K562 (cell line): ENCODE results near the gene PNPLA1. TPM values are rescaled to one million over a fixed set of nuclear protein-coding genes. Genes with fewer than 3 reads are reported as not detected.

Source experiments
- ATF7 ChIP-seq: fragments of 450-650 bp; IDR thresholded peaks from 2 replicates; pipeline ENCODE4 v1.7.1; 2014; ENCODE audit warnings: mild to moderate bottlenecking, moderate library complexity
- ETS2 ChIP-seq: IDR thresholded peaks from 2 replicates; pipeline ENCODE4 v1.6.1; 2016; ENCODE audit warnings: borderline replicate concordance, missing genetic modification characterization, mild to moderate bottlenecking, moderate library complexity, missing compliant biosample characterization; ENCODE audit not compliant: poor library complexity, severe bottlenecking
- ETV5 ChIP-seq: sonication (generic); formaldehyde crosslinking; IDR thresholded peaks from 2 replicates; pipeline ENCODE4 v1.4.0; 2020; ENCODE audit warnings: low read depth, mild to moderate bottlenecking, missing genetic modification reagents
- LCOR ChIP-seq: sonication (generic); formaldehyde crosslinking; IDR thresholded peaks from 2 replicates; pipeline ENCODE4 v1.8.0; 2022; ENCODE audit warnings: mild to moderate bottlenecking, missing genetic modification reagents
- MEIS2 ChIP-seq: fragments of 450-650 bp; IDR thresholded peaks from 2 replicates; pipeline ENCODE4 v1.6.1; 2014; ENCODE audit warnings: mild to moderate bottlenecking; ENCODE audit not compliant: partially characterized antibody
- MTA3 ChIP-seq: fragments of 450-650 bp; formaldehyde crosslinking; IDR thresholded peaks from 2 replicates; pipeline ENCODE4 v1.6.1; 2017; ENCODE audit warnings: mild to moderate bottlenecking, borderline replicate concordance
- NFATC3 ChIP-seq: fragments of 450-650 bp; IDR thresholded peaks from 2 replicates; pipeline ENCODE4 v1.6.1; 2017; ENCODE audit warnings: mild to moderate bottlenecking
- NRF1 ChIP-seq, 2 experiments: fragments of 450-650 bp; IDR thresholded peaks in 1 of 2; conservative IDR thresholded peaks in 1 of 2; 2 replicates each; pipeline ENCODE4 v1.6.1; 2014; ENCODE audit warnings: mild to moderate bottlenecking in 2 of 2
- POLR2AphosphoS5 ChIP-seq: IDR thresholded peaks from 2 replicates; pipeline ENCODE4 v1.6.1; 2011; ENCODE audit warnings: mild to moderate bottlenecking, low read depth, low read length, moderate library complexity; ENCODE audit not compliant: control insufficient read depth, insufficient read depth
- SIN3A ChIP-seq, 2 experiments: fragments of 150-350 bp in 1 of 2; IDR thresholded peaks; 2 replicates each; pipeline ENCODE4 v1.6.1; 2011 to 2016; ENCODE audit warnings: borderline replicate concordance in 2 of 2, low read depth in 2 of 2, low read length in 2 of 2, mild to moderate bottlenecking in 2 of 2, moderate library complexity in 2 of 2; ENCODE audit not compliant: control insufficient read depth in 1 of 2
- SMARCE1 ChIP-seq: fragments of 450-650 bp; IDR thresholded peaks from 2 replicates; pipeline ENCODE4 v1.7.1; 2016; ENCODE audit warnings: mild to moderate bottlenecking
- SRSF9 ChIP-seq: fragments of 200-400 bp; formaldehyde crosslinking; IDR thresholded peaks from 2 replicates; pipeline ENCODE4 v1.6.1; 2017; ENCODE audit warnings: low read depth, low read length, borderline replicate concordance
- TEAD2 ChIP-seq: fragments of 450-650 bp; IDR thresholded peaks from 2 replicates; pipeline ENCODE4 v1.6.1; 2016; ENCODE audit warnings: missing genetic modification characterization, control low read depth, missing compliant biosample characterization
- ZNF140 ChIP-seq: fragments of 250-450 bp; sonication (Bioruptor Pico); IDR thresholded peaks from 2 replicates; pipeline ENCODE4 v1.8.0; 2021; ENCODE audit warnings: moderate library complexity, mild to moderate bottlenecking, inconsistent platforms
- ZNF197 ChIP-seq: fragments of 200-800 bp; sonication (Bioruptor generic); IDR thresholded peaks from 2 replicates; pipeline ENCODE4 v1.6.1; 2016; ENCODE audit warnings: low read depth, missing genetic modification characterization, missing compliant biosample characterization
- ZNF3 ChIP-seq: fragments of 250-450 bp; sonication (Bioruptor Pico); IDR thresholded peaks from 2 replicates; pipeline ENCODE4 v1.5.0; 2021; ENCODE audit warnings: mild to moderate bottlenecking, moderate library complexity
- ZNF561 ChIP-seq: fragments of 450-650 bp; formaldehyde crosslinking; conservative IDR thresholded peaks from 2 replicates; pipeline ENCODE4 v1.4.0; 2020; ENCODE audit warnings: mild to moderate bottlenecking, moderate library complexity
- polyA plus RNA-seq, 8 experiments: library from polyadenylated mRNA; depleted of rRNA in 4 of 8; stranded (reverse) in 5 of 8; unstranded in 3 of 8; fragments of >200 nt; fragmentation: Nextera tagmentation in 2 of 8; fragmentation: Illumina TruSeq in 1 of 8; extraction: Ambion mirVana in 2 of 8; extraction: Trizol in 1 of 8; gene quantifications; 2 replicates each; pipeline versions ENCODE4 v1.2.1 to v1.2.3, GENCODE V29; 2011 to 2014; ENCODE audit warnings: inconsistent platforms in 1 of 8, missing spikeins in 1 of 8
- total RNA-seq, 7 experiments: library from RNA; depleted of rRNA in 6 of 7; stranded (reverse); fragments of >200 nt in 6 of 7; fragmentation: Illumina TruSeq in 2 of 7; extraction: Trizol in 2 of 7; gene quantifications; 2 replicates each; pipeline versions ENCODE4 v1.2.1 to v1.2.3, GENCODE V29; 2011 to 2021; ENCODE audit warnings: low replicate concordance in 1 of 7
- TF ChIP-seq, protein P1 (sequence below): fragments of 150-350 bp; conservative IDR thresholded peaks from 2 replicates; pipeline ENCODE4 v1.6.1; 2014; ENCODE audit warnings: low read length
- TF ChIP-seq, protein P2 (sequence below): fragments of 450-650 bp; IDR thresholded peaks from 2 replicates; pipeline ENCODE4 v1.6.1; 2017; ENCODE audit warnings: antibody characterized with exemption, mild to moderate bottlenecking
- TF ChIP-seq, protein P3 (sequence below): fragments of 250-450 bp; sonication (Bioruptor Pico); IDR thresholded peaks from 2 replicates; pipeline ENCODE4 v1.8.0; 2021; ENCODE audit warnings: moderate library complexity, mild to moderate bottlenecking, inconsistent platforms

The PNPLA1 gene
- total and polyA plus RNA-seq, 9 of the 15 experiments (the other 6 are each of a cell fraction or from before 2014, with no cell fraction given), result 0.04 to 0.27 (median 0.13) TPM; not detected in 2

DNA sequence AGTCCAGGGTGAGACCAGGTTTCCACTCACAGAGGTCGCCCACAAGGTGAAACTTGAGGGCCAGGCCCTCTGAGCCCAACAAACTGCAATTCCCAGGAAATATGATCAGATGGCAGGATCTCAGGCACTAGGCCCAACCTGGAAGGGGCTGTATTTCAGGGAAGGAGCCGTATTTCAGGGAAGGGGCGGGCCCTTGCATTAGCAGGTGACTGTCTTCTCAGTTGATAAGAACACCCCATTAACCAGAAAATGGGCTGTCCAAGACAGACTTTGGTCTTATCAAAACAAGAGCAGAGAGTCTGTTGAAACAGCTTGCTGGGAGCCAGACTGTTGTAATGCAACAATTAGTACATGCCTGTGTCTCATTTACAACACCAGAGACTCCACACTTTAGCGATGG is 77.8 kb downstream of the PNPLA1 start (continued):
- TF ChIP-seq ZNF197 (CRISPR knock-in tag) (no peak), ZNF3 (no peak), ETS2 (tag) (no peak), NFATC3 (no peak), ZNF561 (CRISPR knock-in tag) (0 out of 2 replicates have a peak, but pooled peaks have one; percentile 11), MTA3 (0 out of 2 replicates have a peak, but pooled peaks have one; percentile 68), TEAD2 (0 out of 2 replicates have a peak, but pooled peaks have one; percentile 29), POLR2AphosphoS5 (peak; percentile 64), NRF1 (conservative IDR thresholded peaks at IDR 0.05 in 1 of 2, IDR thresholded peaks at IDR 0.05 in 1 of 2) (peak; percentile 19 to 25; a peak in 2 of 4 replicates), SIN3A (IDR thresholded peaks at IDR 0.05; ENCODE audit: borderline replicate concordance in 2 of 2, control insufficient read depth in 1 of 2, low read depth in 2 of 2, low read length in 2 of 2) (no peak), SMARCE1 (peak; percentile 53; the same call in 1 of the 2 replicates), ATF7 (peak; percentile 70), MEIS2 (peak; percentile 71), SRSF9 (no peak), LCOR (peak; percentile 86), ETV5 (no peak), ZNF140 (CRISPR knock-in tag) (no peak)
- TF ChIP-seq, protein P1, sequence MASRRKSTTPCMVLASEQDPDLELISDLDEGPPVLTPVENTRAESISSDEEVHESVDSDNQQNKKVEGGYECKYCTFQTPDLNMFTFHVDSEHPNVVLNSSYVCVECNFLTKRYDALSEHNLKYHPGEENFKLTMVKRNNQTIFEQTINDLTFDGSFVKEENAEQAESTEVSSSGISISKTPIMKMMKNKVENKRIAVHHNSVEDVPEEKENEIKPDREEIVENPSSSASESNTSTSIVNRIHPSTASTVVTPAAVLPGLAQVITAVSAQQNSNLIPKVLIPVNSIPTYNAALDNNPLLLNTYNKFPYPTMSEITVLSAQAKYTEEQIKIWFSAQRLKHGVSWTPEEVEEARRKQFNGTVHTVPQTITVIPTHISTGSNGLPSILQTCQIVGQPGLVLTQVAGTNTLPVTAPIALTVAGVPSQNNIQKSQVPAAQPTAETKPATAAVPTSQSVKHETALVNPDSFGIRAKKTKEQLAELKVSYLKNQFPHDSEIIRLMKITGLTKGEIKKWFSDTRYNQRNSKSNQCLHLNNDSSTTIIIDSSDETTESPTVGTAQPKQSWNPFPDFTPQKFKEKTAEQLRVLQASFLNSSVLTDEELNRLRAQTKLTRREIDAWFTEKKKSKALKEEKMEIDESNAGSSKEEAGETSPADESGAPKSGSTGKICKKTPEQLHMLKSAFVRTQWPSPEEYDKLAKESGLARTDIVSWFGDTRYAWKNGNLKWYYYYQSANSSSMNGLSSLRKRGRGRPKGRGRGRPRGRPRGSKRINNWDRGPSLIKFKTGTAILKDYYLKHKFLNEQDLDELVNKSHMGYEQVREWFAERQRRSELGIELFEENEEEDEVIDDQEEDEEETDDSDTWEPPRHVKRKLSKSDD, result no peak
- TF ChIP-seq, protein P2, sequence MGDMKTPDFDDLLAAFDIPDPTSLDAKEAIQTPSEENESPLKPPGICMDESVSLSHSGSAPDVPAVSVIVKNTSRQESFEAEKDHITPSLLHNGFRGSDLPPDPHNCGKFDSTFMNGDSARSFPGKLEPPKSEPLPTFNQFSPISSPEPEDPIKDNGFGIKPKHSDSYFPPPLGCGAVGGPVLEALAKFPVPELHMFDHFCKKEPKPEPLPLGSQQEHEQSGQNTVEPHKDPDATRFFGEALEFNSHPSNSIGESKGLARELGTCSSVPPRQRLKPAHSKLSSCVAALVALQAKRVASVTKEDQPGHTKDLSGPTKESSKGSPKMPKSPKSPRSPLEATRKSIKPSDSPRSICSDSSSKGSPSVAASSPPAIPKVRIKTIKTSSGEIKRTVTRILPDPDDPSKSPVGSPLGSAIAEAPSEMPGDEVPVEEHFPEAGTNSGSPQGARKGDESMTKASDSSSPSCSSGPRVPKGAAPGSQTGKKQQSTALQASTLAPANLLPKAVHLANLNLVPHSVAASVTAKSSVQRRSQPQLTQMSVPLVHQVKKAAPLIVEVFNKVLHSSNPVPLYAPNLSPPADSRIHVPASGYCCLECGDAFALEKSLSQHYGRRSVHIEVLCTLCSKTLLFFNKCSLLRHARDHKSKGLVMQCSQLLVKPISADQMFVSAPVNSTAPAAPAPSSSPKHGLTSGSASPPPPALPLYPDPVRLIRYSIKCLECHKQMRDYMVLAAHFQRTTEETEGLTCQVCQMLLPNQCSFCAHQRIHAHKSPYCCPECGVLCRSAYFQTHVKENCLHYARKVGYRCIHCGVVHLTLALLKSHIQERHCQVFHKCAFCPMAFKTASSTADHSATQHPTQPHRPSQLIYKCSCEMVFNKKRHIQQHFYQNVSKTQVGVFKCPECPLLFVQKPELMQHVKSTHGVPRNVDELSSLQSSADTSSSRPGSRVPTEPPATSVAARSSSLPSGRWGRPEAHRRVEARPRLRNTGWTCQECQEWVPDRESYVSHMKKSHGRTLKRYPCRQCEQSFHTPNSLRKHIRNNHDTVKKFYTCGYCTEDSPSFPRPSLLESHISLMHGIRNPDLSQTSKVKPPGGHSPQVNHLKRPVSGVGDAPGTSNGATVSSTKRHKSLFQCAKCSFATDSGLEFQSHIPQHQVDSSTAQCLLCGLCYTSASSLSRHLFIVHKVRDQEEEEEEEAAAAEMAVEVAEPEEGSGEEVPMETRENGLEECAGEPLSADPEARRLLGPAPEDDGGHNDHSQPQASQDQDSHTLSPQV, result 0 out of 2 replicates have a peak, but pooled peaks have one; percentile 46
- TF ChIP-seq, protein P3, sequence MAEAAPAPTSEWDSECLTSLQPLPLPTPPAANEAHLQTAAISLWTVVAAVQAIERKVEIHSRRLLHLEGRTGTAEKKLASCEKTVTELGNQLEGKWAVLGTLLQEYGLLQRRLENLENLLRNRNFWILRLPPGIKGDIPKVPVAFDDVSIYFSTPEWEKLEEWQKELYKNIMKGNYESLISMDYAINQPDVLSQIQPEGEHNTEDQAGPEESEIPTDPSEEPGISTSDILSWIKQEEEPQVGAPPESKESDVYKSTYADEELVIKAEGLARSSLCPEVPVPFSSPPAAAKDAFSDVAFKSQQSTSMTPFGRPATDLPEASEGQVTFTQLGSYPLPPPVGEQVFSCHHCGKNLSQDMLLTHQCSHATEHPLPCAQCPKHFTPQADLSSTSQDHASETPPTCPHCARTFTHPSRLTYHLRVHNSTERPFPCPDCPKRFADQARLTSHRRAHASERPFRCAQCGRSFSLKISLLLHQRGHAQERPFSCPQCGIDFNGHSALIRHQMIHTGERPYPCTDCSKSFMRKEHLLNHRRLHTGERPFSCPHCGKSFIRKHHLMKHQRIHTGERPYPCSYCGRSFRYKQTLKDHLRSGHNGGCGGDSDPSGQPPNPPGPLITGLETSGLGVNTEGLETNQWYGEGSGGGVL (CRISPR knock-in tag), result no peak
